ENCODE data around the gene PRKCB.
A peak's percentile ranks its signal among the peaks of the same experiment; 100 is the strongest.
"Not testable (repeated sequence)": the region's sequence is repeated elsewhere in the genome, so short reads cannot be mapped to it uniquely, and the experiment has no call there.

Gene PRKCB

GRCh38 chr16:24221219-24221618, 385.4 kb downstream of the PRKCB start:
- peak overlapping the region; percentile 58 for H3K27ac Mint-ChIP-seq
- H3K4me3 Mint-ChIP-seq = no peak overlapping the region
- no peaks in the 10 kb centered on the region for H3K4me1 Mint-ChIP-seq
- no peaks in the 10 kb centered on the region for H3K27me3 Mint-ChIP-seq
- H3K9me3 Mint-ChIP-seq = peaks cover 5% of the 10 kb centered on the region
- peaks cover 41% of the 10 kb centered on the region for H3K36me3 Mint-ChIP-seq
- DNase-seq (ENCODE audit: low spot score in 2 of 2) = no peak
- ATAC-seq (ENCODE audit: low read depth) = no peak

GRCh38 chr16:24228514-24228913, 392.7 kb downstream of the PRKCB start:
- DNase-seq (ENCODE audit: low spot score in 2 of 2) (no peak), ATAC-seq (ENCODE audit: low read depth) (no peak)
- Mint-ChIP-seq H3K27me3 (peaks cover 4% of the 10 kb centered on the region), H3K9me3 (peaks cover under 1% of the 10 kb centered on the region), H3K27ac (no peak overlapping the region), H3K4me3 (no peak overlapping the region), H3K36me3 (no peaks in the 10 kb centered on the region), H3K4me1 (no peaks in the 10 kb centered on the region)

GRCh38 chr16:24232936-24233335, 397.2 kb downstream of the PRKCB start:
- Mint-ChIP-seq H3K9me3 (peaks cover 2% of the 10 kb centered on the region), H3K4me1 (no peaks in the 10 kb centered on the region), H3K27me3 (peaks cover 12% of the 10 kb centered on the region), H3K27ac (no peak overlapping the region), H3K4me3 (no peak overlapping the region), H3K36me3 (peaks cover 2% of the 10 kb centered on the region)
- ATAC-seq (ENCODE audit: low read depth) (no peak), DNase-seq (ENCODE audit: low spot score in 2 of 2) (no peak)

- ATAC-seq (ENCODE audit: low read depth) (no peak), DNase-seq (ENCODE audit: low spot score in 2 of 2) (no peak)
- Mint-ChIP-seq H3K27ac (no peak overlapping the region), H3K9me3 (peaks cover 11% of the 10 kb centered on the region), H3K27me3 (peaks cover 12% of the 10 kb centered on the region), H3K36me3 (peaks cover 2% of the 10 kb centered on the region), H3K4me1 (no peaks in the 10 kb centered on the region), H3K4me3 (no peak overlapping the region)
Measured at GRCh38 chr16:24234737-24235136, 399.0 kb downstream of the PRKCB start.

- H3K4me1 Mint-ChIP-seq = no peaks in the 10 kb centered on the region
- H3K27ac Mint-ChIP-seq = no peak overlapping the region
- ATAC-seq (ENCODE audit: low read depth) (no peak), DNase-seq (ENCODE audit: low spot score in 2 of 2) (no peak)
- H3K4me3 Mint-ChIP-seq = no peak overlapping the region
- H3K27me3 Mint-ChIP-seq = peaks cover 12% of the 10 kb centered on the region
- H3K9me3 Mint-ChIP-seq = peaks cover 14% of the 10 kb centered on the region
- H3K36me3 Mint-ChIP-seq = peaks cover 2% of the 10 kb centered on the region
Measured at GRCh38 chr16:24235806-24236205, 400.0 kb downstream of the PRKCB start.

- peaks cover 14% of the 10 kb centered on the region for H3K9me3 Mint-ChIP-seq
- H3K27me3 Mint-ChIP-seq = peaks cover 17% of the 10 kb centered on the region
- ATAC-seq (ENCODE audit: low read depth); H3K27ac Mint-ChIP-seq; DNase-seq (ENCODE audit: low spot score in 2 of 2); H3K36me3 Mint-ChIP-seq; H3K4me3 Mint-ChIP-seq; H3K4me1 Mint-ChIP-seq: not testable (repeated sequence)
Measured at GRCh38 chr16:24238846-24239245, 403.1 kb downstream of the PRKCB start.

- Mint-ChIP-seq H3K27ac (no peak overlapping the region), H3K4me1 (peaks cover 6% of the 10 kb centered on the region), H3K9me3 (peaks cover 2% of the 10 kb centered on the region), H3K27me3 (peaks cover 27% of the 10 kb centered on the region), H3K4me3 (no peak overlapping the region), H3K36me3 (no peaks in the 10 kb centered on the region)
- ATAC-seq (ENCODE audit: low read depth) (no peak), DNase-seq (ENCODE audit: low spot score in 2 of 2) (no peak)
Measured at GRCh38 chr16:24246911-24247607, 411.3 kb downstream of the PRKCB start.

- Mint-ChIP-seq H3K27me3 (peaks cover 22% of the 10 kb centered on the region), H3K4me3 (no peak overlapping the region), H3K9me3 (no peaks in the 10 kb centered on the region), H3K36me3 (no peaks in the 10 kb centered on the region), H3K27ac (no peak overlapping the region), H3K4me1 (peaks cover 9% of the 10 kb centered on the region)
- peak; percentile 80 for ATAC-seq (ENCODE audit: low read depth)
- DNase-seq (ENCODE audit: low spot score in 2 of 2) = peak; percentile 20 to 52
Measured at GRCh38 chr16:24253192-24253591, 417.4 kb downstream of the PRKCB start.

GRCh38 chr16:24255456-24256371, 419.9 kb downstream of the PRKCB start, which contains the start of gene CACNG3:
Gene CACNG3, plus strand, starts transcription at chr16:24256335. Its CDS starts 420 bp downstream, at chr16:24256755.
- Mint-ChIP-seq H3K27me3 (peaks cover 28% of the 10 kb centered on the region), H3K36me3 (no peaks in the 10 kb centered on the region), H3K27ac (no peak within 1 kb of the TSS), H3K4me3 (no peak within 1 kb of the TSS), H3K4me1 (peaks cover 7% of the 10 kb centered on the region), H3K9me3 (no peaks in the 10 kb centered on the region)
- DNase-seq (ENCODE audit: low spot score in 2 of 2) (peak; percentile 13 to 44), ATAC-seq (ENCODE audit: low read depth) (peak; percentile 68)

- peaks cover 3% of the 10 kb centered on the region for H3K4me1 Mint-ChIP-seq
- DNase-seq (ENCODE audit: low spot score in 2 of 2) = no peak
- no peak overlapping the region for H3K27ac Mint-ChIP-seq
- no peak for ATAC-seq (ENCODE audit: low read depth)
- H3K4me3 Mint-ChIP-seq = no peak overlapping the region
- peaks cover 2% of the 10 kb centered on the region for H3K9me3 Mint-ChIP-seq
- peaks cover 38% of the 10 kb centered on the region for H3K27me3 Mint-ChIP-seq
- H3K36me3 Mint-ChIP-seq = no peaks in the 10 kb centered on the region
Measured at GRCh38 chr16:24257958-24258357, 422.2 kb downstream of the PRKCB start.

- DNase-seq (ENCODE audit: low spot score in 2 of 2) (no peak), ATAC-seq (ENCODE audit: low read depth) (no peak)
Measured at GRCh38 chr16:24258791-24259190, 423.0 kb downstream of the PRKCB start.

GRCh38 chr16:24262816-24263215, 427.0 kb downstream of the PRKCB start:
- Mint-ChIP-seq H3K27me3 (peaks cover 27% of the 10 kb centered on the region), H3K27ac (no peak overlapping the region), H3K9me3 (peaks cover 5% of the 10 kb centered on the region), H3K4me3 (no peak overlapping the region), H3K4me1 (no peaks in the 10 kb centered on the region), H3K36me3 (peaks cover 4% of the 10 kb centered on the region)
- ATAC-seq (ENCODE audit: low read depth) (no peak), DNase-seq (ENCODE audit: low spot score in 2 of 2) (no peak)

More at GRCh38 chr16:24258791-24259190, 423.0 kb downstream of the PRKCB start:
- no peaks in the 10 kb centered on the region for H3K4me1 Mint-ChIP-seq
- H3K9me3 Mint-ChIP-seq = peaks cover 2% of the 10 kb centered on the region
- H3K27me3 Mint-ChIP-seq = peaks cover 40% of the 10 kb centered on the region
- no peak overlapping the region for H3K27ac Mint-ChIP-seq
- no peak overlapping the region for H3K4me3 Mint-ChIP-seq
- H3K36me3 Mint-ChIP-seq = no peaks in the 10 kb centered on the region

All from memory B cell (primary cell).